Trophoblast cell (in vitro differentiated cells and primary cell): ENCODE measurements around the gene TMX1.

Experiments
- DNase-seq, 2 donors: peaks; one replicate each; pipeline ENCODE4 v3.0.0-alpha.2; 2016
- H2AFZ ChIP-seq: 2 replicates; pipeline ENCODE4 v1.6.1; 2013; ENCODE audit warnings: low read length, moderate library complexity, mild to moderate bottlenecking; ENCODE audit not compliant: insufficient read depth, poor library complexity
- H2AK5ac ChIP-seq: 2 replicates; pipeline ENCODE4 v1.6.1; 2013; ENCODE audit warnings: mild to moderate bottlenecking, low read length
- H2BK120ac ChIP-seq: 2 replicates; pipeline ENCODE4 v1.6.1; 2013; ENCODE audit warnings: low read length, mild to moderate bottlenecking, moderate library complexity; ENCODE audit not compliant: insufficient read depth, poor library complexity
- H2BK12ac ChIP-seq: 2 replicates; pipeline ENCODE4 v1.6.1; 2013; ENCODE audit warnings: mild to moderate bottlenecking, low read length, moderate library complexity
- H2BK5ac ChIP-seq: 2 replicates; pipeline ENCODE4 v1.6.1; 2013; ENCODE audit warnings: low read length, low read depth, moderate library complexity, mild to moderate bottlenecking; ENCODE audit not compliant: poor library complexity
- H3K14ac ChIP-seq: 2 replicates; pipeline ENCODE4 v1.6.1; 2013; ENCODE audit warnings: mild to moderate bottlenecking, low read length
- H3K18ac ChIP-seq: 2 replicates; pipeline ENCODE4 v1.6.1; 2013; ENCODE audit warnings: mild to moderate bottlenecking, low read length
- H3K23ac ChIP-seq: 2 replicates; pipeline ENCODE4 v1.6.1; 2013; ENCODE audit warnings: low read length
- H3K27ac ChIP-seq: 2 replicates; pipeline ENCODE4 v1.5.1; 2013; ENCODE audit warnings: low read depth, mild to moderate bottlenecking, inconsistent platforms, low read length, moderate library complexity
- H3K27me3 ChIP-seq: 2 replicates; pipeline ENCODE4 v1.6.1; 2013; ENCODE audit warnings: inconsistent platforms, mild to moderate bottlenecking, low read length, moderate library complexity; ENCODE audit not compliant: insufficient read depth
- H3K36me3 ChIP-seq, 2 experiments: 1 replicate in 1 of 2; 2 replicates in 1 of 2; pipeline ENCODE4 v1.6.1; 2013; ENCODE audit warnings: low read length in 2 of 2, mild to moderate bottlenecking in 2 of 2, moderate library complexity in 1 of 2; ENCODE audit not compliant: insufficient read depth in 2 of 2, control insufficient read depth in 1 of 2
- H3K4ac ChIP-seq: 2 replicates; pipeline ENCODE4 v1.6.1; 2013; ENCODE audit warnings: low read depth, mild to moderate bottlenecking, low read length, moderate library complexity
- H3K4me1 ChIP-seq, 2 experiments: 1 replicate in 1 of 2; 2 replicates in 1 of 2; pipeline ENCODE4 v1.6.1; 2013; ENCODE audit warnings: low read length in 2 of 2, mild to moderate bottlenecking in 2 of 2, moderate library complexity in 1 of 2; ENCODE audit not compliant: insufficient read depth in 2 of 2, control insufficient read depth in 1 of 2
- H3K4me2 ChIP-seq: 2 replicates; pipeline ENCODE4 v1.6.1; 2013; ENCODE audit warnings: inconsistent platforms, mild to moderate bottlenecking, low read length, moderate library complexity
- H3K4me3 ChIP-seq: 2 replicates; pipeline ENCODE4 v1.5.1; 2013; ENCODE audit warnings: mild to moderate bottlenecking, low read depth, low read length, inconsistent platforms
- H3K79me1 ChIP-seq: one replicate; pipeline ENCODE4 v1.6.1; 2013; ENCODE audit warnings: low read length
- H3K79me2 ChIP-seq: 2 replicates; pipeline ENCODE4 v1.6.1; 2013; ENCODE audit warnings: low read length, mild to moderate bottlenecking; ENCODE audit not compliant: control insufficient read depth, insufficient read depth, poor library complexity
- H3K9ac ChIP-seq: 2 replicates; pipeline ENCODE4 v1.6.1; 2013; ENCODE audit warnings: mild to moderate bottlenecking, low read length
- H3K9me3 ChIP-seq: 2 replicates; pipeline ENCODE4 v1.6.1; 2013; ENCODE audit warnings: low read depth, mild to moderate bottlenecking, control low read depth, inconsistent platforms, low read length; ENCODE audit not compliant: insufficient read depth
- H4K12ac ChIP-seq: 2 replicates; pipeline ENCODE4 v1.6.1; 2013; ENCODE audit warnings: low read depth, mild to moderate bottlenecking, low read length, moderate library complexity
- H4K8ac ChIP-seq: 2 replicates; pipeline ENCODE4 v1.6.1; 2013; ENCODE audit warnings: low read depth, mild to moderate bottlenecking, low read length, moderate library complexity
- H4K91ac ChIP-seq: one replicate; pipeline ENCODE4 v1.6.1; 2013; ENCODE audit warnings: low read depth, mild to moderate bottlenecking, low read length, moderate library complexity
- WGBS: extraction: QIAGEN DNeasy Blood & Tissue Kit; methylation state at CpG from one replicate; pipeline ENCODE4 v1.1.7; 2013; ENCODE audit warnings: missing lambda C conversion rate; ENCODE audit not compliant: insufficient read length, insufficient coverage; ENCODE audit errors: extremely low coverage; 5-methylcytosine and 5-hydroxymethylcytosine counted together

TMX1 gene

DNA sequence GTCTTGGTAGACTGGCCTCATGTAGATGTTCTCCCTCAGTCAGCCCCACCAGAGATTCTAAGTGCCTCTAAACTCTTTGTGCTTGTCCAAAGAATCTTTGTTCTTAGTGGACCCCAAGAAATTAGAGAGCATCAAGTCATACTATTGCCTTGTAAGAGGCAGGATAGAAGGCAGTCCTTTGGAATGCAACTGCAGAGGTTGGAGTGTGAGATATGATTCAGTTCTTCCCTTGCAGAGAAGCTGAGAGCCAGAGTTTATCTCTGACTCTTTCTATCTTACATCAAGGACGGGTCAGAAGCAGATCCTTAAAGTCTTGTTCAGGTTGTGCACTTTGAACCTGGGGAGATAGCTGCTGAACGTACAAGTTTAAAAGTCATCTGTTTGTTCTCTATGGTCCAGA, 21.1 kb downstream of the TMX1 start:
- Histone ChIP-seq H3K4me3 (no peak overlapping the region), H2BK5ac (no peak overlapping the region), H3K4me2 (no peak overlapping the region), H3K9ac (no peak overlapping the region), H2BK12ac (no peak overlapping the region), H3K79me1 (no peaks in the 10 kb centered on the region), H3K18ac (no peak overlapping the region), H2AFZ (no peak overlapping the region), H2BK120ac (no peak overlapping the region), H3K36me3 (no peaks in the 10 kb centered on the region), H3K27me3 (no peaks in the 10 kb centered on the region), H3K23ac (no peak overlapping the region), H3K79me2 (no peaks in the 10 kb centered on the region), H2AK5ac (no peak overlapping the region), H4K91ac (no peak overlapping the region), H3K4ac (no peak overlapping the region), H3K9me3 (no peaks in the 10 kb centered on the region), H3K4me1 (no peaks in the 10 kb centered on the region), H4K8ac (no peak overlapping the region), H4K12ac (no peak overlapping the region), H3K14ac (no peak overlapping the region), H3K27ac (no peak overlapping the region)
- no peak for DNase-seq
- no CpG with 5 or more reads among the region's 2 CpGs for WGBS

DNA sequence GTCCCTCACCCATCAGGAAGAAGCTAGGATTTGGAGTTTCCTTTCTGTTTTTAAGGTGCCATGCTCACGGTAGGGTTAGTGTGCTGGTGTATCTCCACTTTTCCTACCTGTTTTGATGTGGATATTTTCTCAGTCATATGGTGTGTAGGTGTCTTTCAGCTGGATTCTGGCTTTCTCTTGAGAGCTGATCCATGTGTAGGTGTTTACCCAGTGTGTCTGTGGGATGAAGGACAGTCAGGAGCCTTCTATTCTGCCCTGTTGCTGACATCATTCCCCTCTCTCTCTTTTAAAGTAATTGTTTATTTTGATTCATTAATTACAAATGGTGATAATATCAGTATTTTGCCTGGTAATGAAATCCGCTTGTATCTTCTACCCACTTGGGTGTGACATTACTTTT, 22.8 kb downstream of the TMX1 start:
- Histone ChIP-seq H3K79me2 (no peaks in the 10 kb centered on the region), H3K9me3 (no peaks in the 10 kb centered on the region), H2AFZ (no peak overlapping the region), H3K4ac (no peak overlapping the region), H3K9ac (no peak overlapping the region), H3K79me1 (no peaks in the 10 kb centered on the region), H3K14ac (no peak overlapping the region), H2AK5ac (no peak overlapping the region), H3K36me3 (no peaks in the 10 kb centered on the region), H2BK12ac (no peak overlapping the region), H3K4me3 (no peak overlapping the region), H3K23ac (no peak overlapping the region), H4K91ac (no peak overlapping the region), H2BK5ac (no peak overlapping the region), H2BK120ac (no peak overlapping the region), H4K12ac (no peak overlapping the region), H3K4me1 (no peaks in the 10 kb centered on the region), H4K8ac (no peak overlapping the region), H3K27ac (no peak overlapping the region), H3K4me2 (no peak overlapping the region), H3K27me3 (no peaks in the 10 kb centered on the region), H3K18ac (no peak overlapping the region)
- no peak for DNase-seq
- no CpG with 5 or more reads among the region's 2 CpGs for WGBS

DNA sequence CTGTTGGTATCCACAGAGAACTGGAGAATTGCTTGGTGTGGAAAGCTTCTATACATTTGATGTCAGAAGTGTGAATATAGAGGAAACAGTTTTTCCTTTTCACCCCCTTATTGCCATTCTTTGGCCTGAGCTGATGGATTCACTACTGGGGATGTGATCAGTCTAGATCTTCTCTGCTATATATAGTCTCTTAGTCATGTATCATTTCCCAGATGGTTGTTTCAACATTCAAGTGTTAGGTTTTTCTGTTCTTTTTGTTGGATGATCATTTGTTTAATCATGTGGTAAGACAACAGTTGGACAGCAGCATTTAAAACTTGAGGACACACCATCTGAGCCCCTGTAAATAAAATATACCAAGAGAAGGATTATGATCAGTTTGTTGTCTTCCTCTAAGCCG, 29.6 kb downstream of the TMX1 start:
- Histone ChIP-seq H3K27ac (no peak overlapping the region), H3K27me3 (no peaks in the 10 kb centered on the region), H3K9ac (no peak overlapping the region), H2BK12ac (no peak overlapping the region), H3K4me2 (no peak overlapping the region), H2BK120ac (no peak overlapping the region), H3K18ac (no peak overlapping the region), H3K9me3 (no peaks in the 10 kb centered on the region), H2AFZ (no peak overlapping the region), H3K79me1 (no peaks in the 10 kb centered on the region), H4K91ac (no peak overlapping the region), H3K36me3 (no peaks in the 10 kb centered on the region), H3K23ac (no peak overlapping the region), H3K4me3 (no peak overlapping the region), H2AK5ac (no peak overlapping the region), H2BK5ac (no peak overlapping the region), H3K4me1 (no peaks in the 10 kb centered on the region), H3K14ac (no peak overlapping the region), H4K8ac (no peak overlapping the region), H3K79me2 (no peaks in the 10 kb centered on the region), H3K4ac (no peak overlapping the region), H4K12ac (no peak overlapping the region)
- no CpG with 5 or more reads among the region's 1 CpG for WGBS
- no peak for DNase-seq

DNA sequence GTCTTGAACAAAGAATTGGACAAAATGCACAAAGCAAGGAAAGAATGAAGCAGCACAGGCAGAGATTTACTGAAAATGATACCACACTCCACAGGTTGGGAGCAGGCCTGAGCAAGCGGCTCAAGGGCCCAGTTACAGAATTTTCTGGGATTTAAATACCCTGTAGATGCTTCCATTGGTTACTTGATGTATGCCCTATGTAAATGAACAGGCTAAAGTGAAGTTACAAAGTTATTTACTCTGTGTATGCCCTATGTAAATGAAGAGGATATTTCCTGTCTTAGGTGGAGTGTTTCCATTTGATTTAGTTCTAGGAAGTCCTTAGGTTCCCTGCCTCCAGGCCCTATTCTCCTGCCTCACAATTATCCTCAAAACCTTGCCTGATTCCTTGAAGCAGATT, 36.6 kb downstream of the TMX1 start:
- H3K9ac ChIP-seq: no peak overlapping the region
- DNase-seq: no peak
- no peaks in the 10 kb centered on the region for H3K9me3 ChIP-seq
- H3K4me2 ChIP-seq: no peak overlapping the region
- H3K79me1 ChIP-seq: no peaks in the 10 kb centered on the region
- no peaks in the 10 kb centered on the region for H3K36me3 ChIP-seq
- H2AFZ ChIP-seq: no peak overlapping the region
- H3K18ac ChIP-seq: no peak overlapping the region
- H4K8ac ChIP-seq: no peak overlapping the region
- H3K27ac ChIP-seq: no peak overlapping the region
- no peaks in the 10 kb centered on the region for H3K79me2 ChIP-seq
- no peaks in the 10 kb centered on the region for H3K27me3 ChIP-seq
- no peak overlapping the region for H2BK5ac ChIP-seq
- no peak overlapping the region for H3K4me3 ChIP-seq
- no peak overlapping the region for H3K23ac ChIP-seq
- H3K14ac ChIP-seq: no peak overlapping the region
- no peak overlapping the region for H2BK120ac ChIP-seq
- no peak overlapping the region for H4K91ac ChIP-seq
- H2BK12ac ChIP-seq: no peak overlapping the region
- H4K12ac ChIP-seq: no peak overlapping the region
- H2AK5ac ChIP-seq: no peak overlapping the region
- WGBS: no CpG with 5 or more reads among the region's 1 CpG
- peaks cover 0 to 3% of the 10 kb centered on the region in 2 experiments for H3K4me1 ChIP-seq
- no peak overlapping the region for H3K4ac ChIP-seq
